ENCODE results near the gene RUNDC1.
A peak's percentile ranks its signal among the peaks of the same experiment; 100 is the strongest.

The RUNDC1 gene

DNA sequence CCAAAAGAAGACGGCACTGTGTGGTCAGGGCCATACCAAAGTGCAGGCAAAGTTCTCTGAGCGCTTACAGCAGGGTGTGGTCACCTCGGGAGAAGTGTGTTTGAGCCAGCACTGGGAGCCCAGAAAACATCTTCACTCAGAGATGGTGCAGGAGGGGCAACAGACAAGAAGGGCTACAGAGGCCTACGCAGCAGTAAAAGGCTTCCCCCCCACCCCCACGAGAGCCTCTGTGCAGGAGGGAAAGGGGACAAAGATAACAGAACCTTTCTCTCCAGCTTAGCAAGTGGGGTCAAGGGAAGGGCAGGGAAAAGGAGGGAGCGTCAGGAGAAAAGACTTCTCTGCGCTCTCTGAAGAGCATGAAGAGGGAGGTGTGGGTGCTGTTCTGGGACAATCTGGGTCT is 39.1 kb downstream of the RUNDC1 start:
- no peak for DNase-seq (ENCODE audit: low spot score)

- DNase-seq (ENCODE audit: low spot score) = no peak
Observed at GRCh38 chr17:43020030-43020621, 39.8 kb downstream of the RUNDC1 start.

GRCh38 chr17:43020789-43021740 is 40.7 kb downstream of the RUNDC1 start:
- DNase-seq (ENCODE audit: low spot score) = peak; percentile 79

- peak; percentile 91 for DNase-seq (ENCODE audit: low spot score)
Observed at GRCh38 chr17:43021741-43022512, 41.6 kb downstream of the RUNDC1 start, which contains the start of gene VAT1. TSS of gene VAT1 (minus strand) at chr17:43022385. CDS start at chr17:43022322, 63 bp downstream.

DNA sequence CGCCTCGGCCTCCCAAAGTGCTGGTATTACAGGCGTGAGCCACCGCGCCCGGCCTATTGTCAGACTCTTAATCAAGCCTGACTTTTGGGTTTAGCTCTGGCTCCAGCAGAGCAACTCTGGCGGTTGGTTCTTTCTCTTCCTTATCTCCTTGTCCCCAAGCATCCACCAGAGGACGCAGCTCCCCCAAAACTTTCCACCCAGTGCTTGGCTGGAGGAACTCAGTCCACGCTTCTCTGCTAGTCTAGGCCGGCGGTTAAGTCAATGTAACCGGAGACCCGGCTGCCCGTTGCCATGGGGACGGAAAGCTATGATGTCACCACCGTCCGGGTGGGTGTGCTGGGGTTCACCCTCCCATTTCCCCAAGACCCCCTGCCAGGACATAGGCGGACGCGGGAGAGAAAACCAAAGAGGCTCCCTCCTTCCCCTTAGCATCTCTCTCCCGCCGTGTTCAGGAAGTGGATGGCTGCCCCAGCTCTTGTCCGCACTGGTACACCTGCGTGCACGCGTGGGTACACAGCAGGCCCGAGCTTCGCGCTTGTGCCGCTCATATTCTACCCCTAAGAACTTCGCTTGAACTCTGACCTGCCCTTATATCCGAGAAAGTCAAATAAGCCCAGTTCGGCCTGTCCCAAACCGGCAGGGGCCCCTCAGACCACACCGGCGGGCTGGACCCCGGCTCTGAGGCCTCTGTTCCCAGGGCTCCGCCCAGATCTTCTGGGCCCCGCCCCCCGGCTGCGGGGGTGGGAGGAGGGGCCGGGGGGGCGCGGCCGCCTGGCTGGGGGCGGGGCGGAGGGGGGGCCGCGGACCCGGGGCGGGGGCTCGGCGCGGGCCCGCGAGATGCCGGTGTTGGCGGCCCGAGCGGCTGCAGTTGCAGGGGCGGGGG is 44.3 kb downstream of the RUNDC1 start, which contains the start of gene RND2:
TSS of gene RND2 (plus strand) at position 825 of the 883 bp plus-strand sequence. CDS start 117 bp downstream, outside the sequence.
- peak; percentile 97 for DNase-seq (ENCODE audit: low spot score)

DNA sequence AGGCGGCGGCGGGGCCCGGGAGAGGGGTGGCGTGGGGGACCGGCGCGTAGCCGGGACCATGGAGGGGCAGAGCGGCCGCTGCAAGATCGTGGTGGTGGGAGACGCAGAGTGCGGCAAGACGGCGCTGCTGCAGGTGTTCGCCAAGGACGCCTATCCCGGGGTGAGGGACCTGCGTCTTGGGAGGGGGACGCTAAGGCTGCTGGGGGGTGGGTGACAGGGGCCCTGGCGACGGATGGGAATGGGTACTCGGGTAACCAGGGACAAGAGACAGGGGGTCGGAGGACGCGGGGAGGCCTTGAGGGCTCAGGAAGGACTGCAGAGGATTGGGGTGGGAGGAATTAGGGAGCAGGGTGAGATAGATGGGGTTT is 44.9 kb downstream of the RUNDC1 start:
- no peak for DNase-seq (ENCODE audit: low spot score)

DNA sequence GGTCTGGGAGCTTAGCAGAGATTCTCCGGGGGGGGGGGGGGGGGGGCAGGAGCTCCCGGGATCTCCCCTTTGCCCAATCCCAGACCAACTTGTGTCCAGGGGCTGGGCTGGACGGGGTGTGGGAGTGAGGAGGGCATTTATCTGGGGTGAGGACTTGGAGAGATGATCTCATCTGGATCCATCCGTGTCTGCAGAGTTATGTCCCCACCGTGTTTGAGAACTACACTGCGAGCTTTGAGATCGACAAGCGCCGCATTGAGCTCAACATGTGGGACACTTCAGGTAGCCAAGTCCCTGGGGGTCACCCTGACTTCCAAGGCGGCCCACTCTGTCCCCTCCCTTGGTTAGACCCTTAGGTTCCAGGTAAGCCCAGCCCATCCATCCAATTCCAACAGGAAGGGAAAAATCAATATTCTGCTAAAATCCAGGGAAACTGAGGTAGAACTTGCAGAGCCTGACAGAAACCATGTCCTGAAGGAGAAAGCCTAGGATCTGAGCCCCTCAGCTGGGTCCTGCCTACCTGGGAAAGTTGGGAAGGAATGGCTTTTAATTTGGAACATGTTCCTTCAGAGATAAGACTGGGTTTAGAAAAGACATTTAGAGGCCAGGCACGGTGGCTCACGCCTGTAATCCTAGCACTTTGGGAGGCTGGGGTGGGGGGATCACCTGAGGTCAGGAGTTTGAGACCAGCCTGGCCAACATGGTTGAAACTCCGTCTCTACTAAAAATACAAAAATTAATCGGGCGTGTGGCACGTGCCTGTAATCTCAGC is 45.6 kb downstream of the RUNDC1 start:
- DNase-seq (ENCODE audit: low spot score) = no peak

GRCh38 chr17:43026595-43026994 is 46.2 kb downstream of the RUNDC1 start:
- DNase-seq (ENCODE audit: low spot score) = no peak

GRCh38 chr17:43027091-43028032 is 47.0 kb downstream of the RUNDC1 start:
- no peak for DNase-seq (ENCODE audit: low spot score)

- no peak for DNase-seq (ENCODE audit: low spot score)
Observed at GRCh38 chr17:43028221-43028861, 48.0 kb downstream of the RUNDC1 start.

DNA sequence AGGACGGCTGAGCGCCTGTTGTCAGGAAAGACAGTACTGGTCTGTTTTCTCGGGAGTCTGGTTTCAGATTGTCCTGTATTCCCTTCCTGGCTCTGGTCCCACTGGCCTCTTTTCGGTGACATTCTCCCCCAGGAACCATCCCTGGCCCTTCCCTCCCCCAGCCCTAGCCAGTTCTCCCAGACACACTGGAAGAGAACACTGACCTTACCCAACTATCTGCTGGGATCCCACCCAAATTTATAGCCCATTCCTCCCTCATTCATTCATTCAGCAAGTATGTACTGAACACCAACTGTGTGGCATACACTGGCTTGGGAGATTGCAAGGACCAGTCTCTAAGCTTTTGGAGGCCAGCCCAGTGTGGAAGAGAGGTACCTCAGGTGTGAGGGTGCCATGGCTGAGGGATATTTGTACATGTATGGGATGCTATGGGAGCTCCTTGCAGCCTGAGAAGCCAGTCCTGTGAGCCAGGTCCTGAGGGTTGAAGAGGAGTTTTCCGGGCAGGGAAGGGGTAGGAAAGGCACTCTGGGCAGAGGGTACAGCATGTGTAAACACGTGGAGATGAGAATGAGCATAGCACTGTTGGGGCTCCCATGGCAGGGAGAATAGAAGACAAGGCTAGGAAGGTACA is 49.9 kb downstream of the RUNDC1 start:
- no peak for DNase-seq (ENCODE audit: low spot score)

DNA sequence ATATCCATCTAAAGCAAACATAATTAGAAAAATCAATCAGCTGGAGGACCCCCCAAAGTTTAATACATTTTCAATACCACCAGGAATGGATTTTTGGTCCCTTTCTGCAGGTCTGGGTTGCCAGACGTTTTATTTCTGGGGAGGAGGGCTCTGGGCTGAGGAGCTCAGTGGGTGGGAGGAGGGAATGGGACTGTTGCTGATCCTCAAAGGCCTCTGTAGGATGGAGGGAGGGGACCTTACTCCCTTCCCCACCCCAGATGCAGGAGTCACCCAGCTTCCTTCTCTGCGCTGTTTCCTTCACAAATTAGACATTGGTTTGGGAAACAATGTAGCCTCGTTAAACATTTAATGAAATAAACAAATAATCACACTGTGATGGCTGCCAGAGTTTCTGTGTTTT is 51.3 kb downstream of the RUNDC1 start:
- no peak for DNase-seq (ENCODE audit: low spot score)

GRCh38 chr17:43033948-43034881 is 53.9 kb downstream of the RUNDC1 start:
- DNase-seq (ENCODE audit: low spot score) = no peak

DNA sequence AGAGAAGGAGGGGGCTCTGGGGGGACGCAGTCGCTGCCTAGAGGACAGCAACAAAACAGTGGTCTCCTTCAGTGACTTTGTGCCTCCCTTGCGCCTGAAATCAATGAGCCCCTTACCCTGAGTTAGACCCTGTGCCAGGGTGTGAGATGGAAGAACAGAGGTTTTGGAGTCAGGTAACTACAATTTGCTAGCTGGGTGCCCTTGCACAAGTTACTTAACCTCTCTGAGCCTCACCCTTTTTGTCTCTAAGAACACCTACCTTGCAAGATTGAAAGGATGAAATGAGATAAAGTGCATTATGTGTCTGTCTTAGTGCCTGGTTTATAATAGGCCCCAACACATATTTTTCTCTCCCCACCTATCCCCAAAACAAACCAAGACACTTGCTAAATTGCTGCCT is 54.5 kb downstream of the RUNDC1 start:
- no peak for DNase-seq (ENCODE audit: low spot score)

DNA sequence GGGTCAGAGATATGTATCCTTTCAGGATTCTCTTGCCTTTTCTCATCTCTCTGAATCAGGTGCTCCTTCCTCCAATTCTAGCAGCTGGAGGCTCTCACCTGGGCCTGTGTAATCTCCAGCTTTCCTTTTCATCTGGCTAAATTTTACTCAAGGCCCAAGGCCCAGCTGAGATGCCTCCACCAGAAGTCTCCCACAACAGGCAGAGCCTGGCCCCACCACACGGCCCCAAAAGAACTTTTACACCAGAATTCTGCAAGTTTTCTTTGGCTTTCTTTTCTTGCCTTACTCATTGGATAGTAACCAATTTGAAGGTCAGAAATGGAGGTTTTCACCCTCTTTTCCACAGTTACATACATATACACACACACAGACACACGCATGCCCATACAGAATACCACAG is 59.3 kb downstream of the RUNDC1 start:
- no peak for DNase-seq (ENCODE audit: low spot score)

- DNase-seq (ENCODE audit: low spot score) = no peak
Observed at GRCh38 chr17:43040655-43041054, 60.3 kb downstream of the RUNDC1 start.

DNA sequence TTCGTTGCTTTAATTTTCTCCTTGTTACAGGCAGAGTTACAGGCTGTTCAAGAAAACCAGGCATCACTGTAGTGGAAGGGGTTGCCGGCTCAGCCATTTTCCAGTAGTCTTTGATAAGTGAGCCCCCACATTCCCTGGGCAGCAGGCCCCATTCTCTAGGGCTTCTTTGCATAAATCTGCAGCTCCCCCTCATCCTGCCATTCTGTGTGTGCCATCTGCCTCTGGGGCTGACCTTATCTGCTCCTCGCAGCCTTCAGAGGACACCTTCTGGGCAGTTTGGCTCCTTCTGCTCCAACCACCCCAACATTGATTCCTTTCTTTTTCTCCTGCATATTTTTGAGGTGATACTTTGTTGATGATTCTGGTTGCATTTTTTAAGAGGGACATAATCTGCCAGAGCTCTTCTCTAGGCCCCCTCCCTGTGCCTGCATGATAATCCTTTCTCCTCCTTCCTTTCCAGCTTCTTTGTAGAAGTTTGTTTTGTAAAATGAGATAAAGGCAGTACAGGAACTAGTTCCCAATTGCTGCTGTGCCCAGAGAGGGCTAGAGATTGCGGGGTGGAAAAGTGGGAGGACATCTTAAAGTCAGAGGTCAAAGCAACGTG is 61.8 kb downstream of the RUNDC1 start:
- no peak for DNase-seq (ENCODE audit: low spot score)

All from ecto neural progenitor cell (in vitro differentiated cells).